IMR-90 (cell line): ENCODE data around the gene MYOM1. TPM values are rescaled to one million over a fixed set of nuclear protein-coding genes. Genes with fewer than 3 reads are reported as not detected.

ENCODE experiments used
- ATAC-seq: fragments of 200-7000 bp; cut with Tn5 transposase; 2 replicates; pipeline ENCODE4 v1.9.1; 2020; ENCODE audit warnings: low read depth, mild to moderate bottlenecking, moderate library complexity
- BruUV-seq: library from RNA; stranded (reverse); fragments of 400-500 nt; replicated peaks from 2 replicates; lab custom pipeline; 2021; lab: Mats Ljungman, UMichigan
- CTCF ChIA-PET: fragments of 300-600 bp; formaldehyde crosslinking; extraction: SDS; loops from one replicate; lab custom pipeline; 2021; ENCODE audit warnings: antibody characterized with exemption; lab: Yijun Ruan, JAX
- POLR2A ChIA-PET: fragments of 300-600 bp; sonication (Branson Sonifier 250); formaldehyde crosslinking; loops from one replicate; lab custom pipeline; 2022; ENCODE audit warnings: antibody characterized with exemption; ENCODE audit not compliant: unreplicated experiment; lab: Charles Lee
- DNase-seq: peaks from one replicate; pipeline ENCODE4 v3.0.0; 2013
- H2AFZ ChIP-seq: replicated peaks from 2 replicates; pipeline ENCODE3; 2013; ENCODE audit warnings: low read length, mild to moderate bottlenecking; ENCODE audit not compliant: poor library complexity
- H2AK5ac ChIP-seq: 2 replicates; pipeline ENCODE4 v1.6.1; 2013; ENCODE audit warnings: low read depth, low read length, inconsistent platforms
- H2AK9ac ChIP-seq: replicated peaks from 2 replicates; pipeline ENCODE3; 2013; ENCODE audit warnings: mild to moderate bottlenecking, low read depth, low read length, moderate library complexity; ENCODE audit not compliant: poor library complexity
- H2BK120ac ChIP-seq: 2 replicates; pipeline ENCODE4 v1.6.1; 2013; ENCODE audit warnings: low read depth, low read length, inconsistent platforms
- H2BK15ac ChIP-seq: 3 replicates; pipeline ENCODE4 v1.6.1; 2013; ENCODE audit warnings: low read depth, low read length, inconsistent platforms
- H2BK20ac ChIP-seq: 2 replicates; pipeline ENCODE4 v1.6.1; 2013; ENCODE audit warnings: low read depth, mild to moderate bottlenecking, inconsistent platforms, low read length, moderate library complexity
- H2BK5ac ChIP-seq: 2 replicates; pipeline ENCODE4 v1.6.1; 2013; ENCODE audit warnings: mild to moderate bottlenecking, low read depth, low read length, inconsistent platforms; ENCODE audit not compliant: poor library complexity, severe bottlenecking
- H3K14ac ChIP-seq: replicated peaks from 2 replicates; pipeline ENCODE4 v1.6.1; 2013; ENCODE audit warnings: low read depth, low read length, inconsistent platforms
- H3K18ac ChIP-seq: 2 replicates; pipeline ENCODE4 v1.6.1; 2013; ENCODE audit warnings: low read depth, low read length, control low read depth
- H3K23ac ChIP-seq: 2 replicates; pipeline ENCODE4 v1.6.1; 2013; ENCODE audit warnings: low read depth, low read length, inconsistent platforms
- H3K27ac ChIP-seq: 2 replicates; pipeline ENCODE4 v1.5.1; 2013; ENCODE audit warnings: mild to moderate bottlenecking, control low read depth, low read length; ENCODE audit not compliant: insufficient read depth
- H3K27me3 ChIP-seq: 2 replicates; pipeline ENCODE4 v1.6.1; 2013; ENCODE audit warnings: low read length; ENCODE audit not compliant: control insufficient read depth, insufficient read depth
- H3K36me3 ChIP-seq: 2 replicates; pipeline ENCODE4 v1.6.1; 2013; ENCODE audit warnings: low read length, mixed read lengths; ENCODE audit not compliant: control insufficient read depth, insufficient read depth
- H3K4ac ChIP-seq: 2 replicates; pipeline ENCODE4 v1.6.1; 2013; ENCODE audit warnings: low read depth, low read length, inconsistent platforms
- H3K4me1 ChIP-seq: 2 replicates; pipeline ENCODE4 v1.6.1; 2013; ENCODE audit warnings: low read length, mixed read lengths; ENCODE audit not compliant: control insufficient read depth, insufficient read depth
- H3K4me2 ChIP-seq: 2 replicates; pipeline ENCODE4 v1.6.1; 2013; ENCODE audit warnings: low read depth, mild to moderate bottlenecking, control low read depth, low read length, moderate library complexity
- H3K4me3 ChIP-seq: 2 replicates; pipeline ENCODE4 v1.5.1; 2013; ENCODE audit warnings: low read depth, mild to moderate bottlenecking, control low read depth, low read length, moderate library complexity; ENCODE audit not compliant: insufficient read depth
- H3K56ac ChIP-seq: 2 replicates; pipeline ENCODE4 v1.6.1; 2013; ENCODE audit warnings: low read length, inconsistent platforms; ENCODE audit not compliant: insufficient read depth; ENCODE audit errors: extremely low read depth
- H3K79me1 ChIP-seq, 2 experiments: 2 replicates each; pipeline ENCODE4 v1.6.1; 2013; ENCODE audit warnings: low read length in 2 of 2, inconsistent platforms in 1 of 2, low read depth in 1 of 2
- H3K9ac ChIP-seq: 2 replicates; pipeline ENCODE4 v1.6.1; 2013; ENCODE audit warnings: low read depth, low read length, control low read depth
- H3K9me1 ChIP-seq: 2 replicates; pipeline ENCODE4 v1.6.1; 2013; ENCODE audit warnings: low read length, inconsistent platforms; ENCODE audit not compliant: insufficient read depth
- H3K9me3 ChIP-seq: 2 replicates; pipeline ENCODE4 v1.6.1; 2013; ENCODE audit warnings: low read length; ENCODE audit not compliant: control insufficient read depth, insufficient read depth
- H4K20me1 ChIP-seq: 2 replicates; pipeline ENCODE4 v1.6.1; 2013; ENCODE audit warnings: low read length, inconsistent platforms; ENCODE audit not compliant: insufficient read depth
- H4K5ac ChIP-seq: 2 replicates; pipeline ENCODE4 v1.6.1; 2013; ENCODE audit warnings: mild to moderate bottlenecking, low read depth, low read length, control low read depth
- H4K8ac ChIP-seq, 2 experiments: 2 replicates each; pipeline ENCODE4 v1.6.1; 2013; ENCODE audit warnings: low read depth in 2 of 2, low read length in 2 of 2, control low read depth in 1 of 2, inconsistent platforms in 1 of 2
- H4K91ac ChIP-seq: 2 replicates; pipeline ENCODE4 v1.6.1; 2013; ENCODE audit warnings: low read depth, low read length, inconsistent platforms; ENCODE audit not compliant: insufficient read depth
- SMC3 ChIP-seq: fragments of 150-350 bp; IDR thresholded peaks from 2 replicates; pipeline ENCODE4 v1.6.1; 2016; ENCODE audit warnings: low read depth, mild to moderate bottlenecking, antibody characterized with exemption, low read length, moderate library complexity
- WGBS, 2 experiments: methylation state at CpG; one replicate each; pipeline versions ENCODE4 v1.1.5 to v1.1.7; 2013; ENCODE audit warnings: missing lambda C conversion rate in 2 of 2; ENCODE audit not compliant: insufficient read length in 1 of 2; ENCODE audit errors: extremely low coverage in 2 of 2; 5-methylcytosine and 5-hydroxymethylcytosine counted together
- dilution Hi-C: fragments of 300-500 bp; cut with HindIII; formaldehyde crosslinking; loops from one replicate; pipeline ENCODE4 v1.14.3; 2018; ENCODE audit warnings: low sequenced_read_pairs; ENCODE audit not compliant: unreplicated experiment
- in situ Hi-C: fragments of 300-500 bp; cut with MboI; formaldehyde crosslinking; loops from 3 replicates; pipeline ENCODE4 v1.14.3; 2019; ENCODE audit warnings: low sequenced_read_pairs, inconsistent platforms, mixed read lengths
- intact Hi-C: fragments of 100-400 bp; cut with micrococcal nuclease; formaldehyde crosslinking; loops from 2 replicates; pipeline ENCODE4 v1.10.0; 2022
- polyA plus RNA-seq, 3 experiments: library from polyadenylated mRNA; depleted of rRNA; stranded (reverse); fragments of >200 nt; gene quantifications; 2 replicates each; pipeline ENCODE4 v1.2.3, GENCODE V29; 2012; ENCODE audit warnings: low replicate concordance in 1 of 3
- total RNA-seq: library from RNA; depleted of rRNA; stranded (reverse); fragments of >200 nt; gene quantifications from 2 replicates; pipeline ENCODE4 v1.2.3, GENCODE V29; 2012

The MYOM1 gene
- total and polyA plus RNA-seq, 2 of the 4 experiments (the other 2 are of a cell fraction) = under 0.01 to 0.10 TPM

DNA sequence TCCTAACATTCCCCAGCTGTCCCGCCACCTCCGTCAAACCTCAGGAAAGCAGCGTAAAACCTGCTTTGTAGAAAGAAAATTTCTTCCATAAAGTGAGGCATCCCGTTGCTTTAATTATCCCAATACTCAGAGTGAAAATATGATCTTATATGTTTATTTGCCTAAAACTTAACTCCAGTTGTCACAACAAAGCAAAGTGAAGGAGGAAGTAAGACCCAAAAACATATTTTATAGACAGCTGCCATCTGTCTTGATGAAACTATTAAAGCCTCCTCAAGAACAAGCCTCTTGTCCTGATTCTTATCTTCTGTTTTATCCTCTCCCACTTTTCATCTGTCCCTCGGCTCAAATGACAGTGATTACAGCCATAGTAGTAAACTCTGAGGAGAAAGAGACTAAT is 177.9 kb downstream of the MYOM1 start:
- Histone ChIP-seq H2BK20ac (no peak overlapping the region), H3K27me3 (no peaks in the 10 kb centered on the region), H2BK120ac (no peak overlapping the region), H3K18ac (no peak overlapping the region), H3K56ac (no peak overlapping the region), H2BK15ac (peak overlapping the region; percentile 13; the same call in 1 of the 3 replicates), H2BK5ac (no peak overlapping the region), H3K4me2 (no peak overlapping the region), H3K4me1 (peaks cover 6% of the 10 kb centered on the region), H4K20me1 (no peaks in the 10 kb centered on the region), H4K91ac (no peak overlapping the region), H4K8ac (no peak overlapping the region), H3K79me1 (no peaks in the 10 kb centered on the region), H4K5ac (no peak overlapping the region), H3K9me1 (peaks cover 3% of the 10 kb centered on the region; the same call in 1 of the 2 replicates), H3K4me3 (no peak overlapping the region), H3K9me3 (no peaks in the 10 kb centered on the region), H2AK9ac (no peak overlapping the region), H3K36me3 (no peaks in the 10 kb centered on the region), H3K9ac (no peak overlapping the region), H2AFZ (peak overlapping the region; percentile 26), H3K14ac (no peak overlapping the region), H3K4ac (no peak overlapping the region), H3K27ac (no peak overlapping the region), H2AK5ac (no peak overlapping the region), H3K23ac (no peak overlapping the region)
- dilution Hi-C loops = no loop called here
- BruUV-seq = no TSS peak
- intact Hi-C loops = no loop called here
- no peak for ATAC-seq
- no peak for TF ChIP-seq SMC3
- ChIA-PET CTCF (no interaction called here), POLR2A (no interaction called here)
- WGBS, 2 experiments = no CpG with 5 or more reads among the region's 5 CpGs
- DNase-seq = no peak
- in situ Hi-C loops = no loop called here
